Left lung (tissue), 14 donors: ENCODE measurements around the gene SH2D5. TPM values are rescaled to one million over a fixed set of nuclear protein-coding genes. Genes with fewer than 3 reads are reported as not detected.
A peak's percentile ranks its signal among the peaks of the same experiment; 100 is the strongest.

ENCODE experiments used
- ATAC-seq: fragments of 200-7000 bp; cut with Tn5 transposase; one replicate; pipeline ENCODE4 v1.9.1; 2020; ENCODE audit warnings: moderate library complexity
- DNase-seq, 4 donors: peaks; one replicate each; pipeline ENCODE4 v3.0.0-alpha.2; 2013 to 2020
- H3K27ac ChIP-seq, 2 donors: fragments of 200-600 bp; sonication (generic) in 1 of 2; one replicate each; pipeline versions ENCODE4 v1.5.0 to v1.8.0; 2020 to 2021
- H3K27me3 ChIP-seq, 2 donors: fragments of 200-600 bp; sonication (generic) in 1 of 2; one replicate each; pipeline versions ENCODE4 v1.5.0 to v1.8.0; 2020 to 2021
- H3K36me3 ChIP-seq, 2 donors: fragments of 200-600 bp; sonication (generic) in 1 of 2; one replicate each; pipeline versions ENCODE4 v1.5.0 to v1.8.0; 2020 to 2021
- H3K4me1 ChIP-seq, 2 donors: fragments of 200-600 bp; one replicate each; pipeline ENCODE4 v1.8.0; 2021
- H3K4me3 ChIP-seq, 2 donors: fragments of 200-600 bp; sonication (generic) in 1 of 2; one replicate each; pipeline versions ENCODE4 v1.5.0 to v1.8.0; 2020 to 2021; ENCODE audit warnings: mild to moderate bottlenecking in 1 of 2
- H3K9me3 ChIP-seq, 2 donors: fragments of 200-600 bp; sonication (generic) in 1 of 2; one replicate each; pipeline versions ENCODE4 v1.5.0 to v1.8.0; 2020 to 2021
- CTCF ChIP-seq, 2 donors: fragments of 200-600 bp; sonication (generic) in 1 of 2; IDR thresholded peaks; one replicate each; pipeline versions ENCODE4 v1.5.0 to v1.8.0; 2021; ENCODE audit warnings: antibody characterized with exemption in 2 of 2
- intact Hi-C, 2 donors: fragments of 100-400 bp; cut with DNase I; formaldehyde crosslinking; loops; one replicate each; pipeline versions ENCODE4 v1.11.2 to v1.14.2; 2022
- long read RNA-seq, 12 donors: library from polyadenylated mRNA in 2 of 12; unstranded in 2 of 12; transcript quantifications; one replicate each; pipeline ENCODE4 v2.0.0 and lab custom pipeline, GENCODE V29; 2019 to 2026
- polyA plus RNA-seq, 6 donors: library from polyadenylated mRNA; unstranded; fragments of 120-200 nt; gene quantifications; one replicate each; pipeline ENCODE4 v1.2.1, GENCODE V29; 2013; ENCODE audit not compliant: insufficient read length in 6 of 6
- total RNA-seq, 2 donors: library from RNA; stranded (reverse); fragmentation: NEBNext Ultra II Directional; extraction: Animal tissue kit (Norgen Biotek cat#: 25700); gene quantifications; one replicate each; pipeline ENCODE4 v1.2.1, GENCODE V29; 2021
- donor health status: DM: no; HTN: yes; CAD: no.
- donor health status: DM: no; HTN: no; CAD: no.

Gene SH2D5
- total RNA-seq (1 to 10 TPM in 1 of 2 donors, under 1 TPM in 1; 0.12 to 1.8 TPM), polyA plus RNA-seq (under 1 TPM in 5 of 6 donors, not detected in 1; 0.06 to 0.21 (median 0.08) TPM)
- long read RNA-seq, donor 1 = 0 reads
- long read RNA-seq, donor 2 = 0 reads
- long read RNA-seq, donor 3 = 0 reads
- long read RNA-seq, donor 4 = 0 reads
- long read RNA-seq, donor 5 = 0 reads
- long read RNA-seq, donor 6 = 0 reads
- long read RNA-seq, donor 7 = 0 reads
- long read RNA-seq, donor 8 = 0 reads
- long read RNA-seq, donor 9 = 0 reads
- long read RNA-seq, donor 10 = 0 reads
- long read RNA-seq, donor 11 = 0 reads
- long read RNA-seq, donor 12 = 0 reads

GRCh38 chr1:20732588-20733359 lies at the start of gene SH2D5:
Gene SH2D5, minus strand, starts transcription at chr1:20732703. Its CDS starts 4,659 bp downstream, at chr1:20728044.
- no peaks in the 10 kb centered on the region for H3K9me3 ChIP-seq
- H3K4me3 ChIP-seq = peak within 1 kb of the TSS; percentile 38 to 59
- peak in 3 of 4 donors; percentile 39 to 82 (median 72) for DNase-seq
- peaks cover 8 to 39% of the 10 kb centered on the region in 2 donors for H3K4me1 ChIP-seq
- H3K36me3 ChIP-seq = peaks cover 0 to 10% of the 10 kb centered on the region in 2 donors
- H3K27ac ChIP-seq = peak within 1 kb of the TSS; percentile 49 to 66
- TF ChIP-seq CTCF (IDR thresholded peaks at IDR 0.05) = no peak
- intact Hi-C loops = no loop called here
- H3K27me3 ChIP-seq = peaks cover 24 to 58% of the 10 kb centered on the region in 2 donors
- peak; percentile 87 for ATAC-seq

- Histone ChIP-seq H3K4me1 (peaks cover 0 to 24% of the 10 kb centered on the region in 2 donors), H3K27ac (no peak overlapping the region), H3K9me3 (no peaks in the 10 kb centered on the region), H3K36me3 (peaks cover 0 to 78% of the 10 kb centered on the region in 2 donors), H3K4me3 (no peak overlapping the region), H3K27me3 (no peaks in the 10 kb centered on the region)
- intact Hi-C loops = no loop called here
- no peak for ATAC-seq
- no peak for DNase-seq
- TF ChIP-seq CTCF (IDR thresholded peaks at IDR 0.05) = no peak
Observed at GRCh38 chr1:20775700-20776099, 43.2 kb upstream of the SH2D5 start.

GRCh38 chr1:20771780-20772179 lies 39.3 kb upstream of the SH2D5 start:
- no peaks in the 10 kb centered on the region for H3K27me3 ChIP-seq
- no peaks in the 10 kb centered on the region for H3K9me3 ChIP-seq
- peaks cover 0 to 93% of the 10 kb centered on the region in 2 donors for H3K36me3 ChIP-seq
- ATAC-seq (no peak), DNase-seq (no peak)
- peaks cover 0 to 4% of the 10 kb centered on the region in 2 donors for H3K4me1 ChIP-seq
- intact Hi-C loops = no loop called here
- no peak for TF ChIP-seq CTCF (IDR thresholded peaks at IDR 0.05)
- no peak overlapping the region for H3K27ac ChIP-seq
- no peak overlapping the region for H3K4me3 ChIP-seq

GRCh38 chr1:20770314-20771087 lies 38.0 kb upstream of the SH2D5 start:
- Histone ChIP-seq H3K36me3 (peaks cover 0 to 99% of the 10 kb centered on the region in 2 donors), H3K4me1 (no peaks in the 10 kb centered on the region), H3K4me3 (no peak overlapping the region), H3K27ac (no peak overlapping the region), H3K9me3 (no peaks in the 10 kb centered on the region), H3K27me3 (no peaks in the 10 kb centered on the region)
- intact Hi-C loops = no loop called here
- DNase-seq (no peak), ATAC-seq (no peak)
- TF ChIP-seq CTCF (IDR thresholded peaks at IDR 0.05) = no peak
